Ammon's horn (tissue), 1 donor: ENCODE data around the gene TUT4.

Experiments used
- DNase-seq: peaks from one replicate; pipeline ENCODE4 v3.0.0-alpha.2; 2016; ENCODE audit warnings: low spot score

The TUT4 gene

GRCh38 chr1:52402860-52403240, 150.0 kb downstream of the TUT4 start:
- no peak for DNase-seq

- DNase-seq = no peak
These were observed 152.8 kb downstream of the TUT4 start for GRCh38 chr1:52400131-52400530.

GRCh38 chr1:52399629-52400028, 153.3 kb downstream of the TUT4 start:
- DNase-seq = no peak

DNA sequence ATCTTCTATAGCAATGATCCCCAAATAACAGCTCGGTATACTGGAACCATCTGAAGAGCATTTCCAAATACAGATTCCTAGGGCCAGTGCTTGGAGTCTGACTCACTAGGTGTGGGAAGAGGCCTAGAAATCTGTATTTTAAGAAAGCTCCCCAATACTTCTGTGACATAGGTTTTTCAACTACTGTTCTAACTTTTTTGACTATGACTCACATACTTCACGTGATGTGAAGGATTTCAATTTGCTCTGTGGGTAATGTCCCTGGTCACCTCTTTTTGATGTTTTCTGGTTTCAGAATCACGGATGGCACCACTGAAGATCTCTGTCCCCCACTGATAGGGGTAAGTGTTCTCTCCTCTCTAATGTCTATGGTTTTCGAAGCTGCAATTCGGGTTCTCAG, 159.7 kb downstream of the TUT4 start:
- no peak for DNase-seq

- DNase-seq = no peak
These were observed 166.4 kb downstream of the TUT4 start for GRCh38 chr1:52386458-52386857.

GRCh38 chr1:52385376-52385775, 167.5 kb downstream of the TUT4 start:
- DNase-seq = no peak
